GM12865 (cell line): Measurements from ENCODE around the gene GNAT3.
A peak's percentile ranks its signal among the peaks of the same experiment; 100 is the strongest.

Experiments used
- DNase-seq: peaks from one replicate; pipeline ENCODE4 v3.0.0; 2010; ENCODE audit warnings: low read depth
- H3K4me3 ChIP-seq: 2 replicates; pipeline ENCODE4 v1.5.1; 2011; ENCODE audit warnings: mild to moderate bottlenecking, low read depth, low read length, control low read depth
- TF ChIP-seq, protein P1 (sequence below): IDR thresholded peaks from 2 replicates; pipeline ENCODE4 v1.5.1; 2011; ENCODE audit warnings: low read length, control low read depth, low read depth, inconsistent platforms; ENCODE audit not compliant: insufficient read depth; ENCODE audit errors: missing control alignments

The GNAT3 gene

DNA sequence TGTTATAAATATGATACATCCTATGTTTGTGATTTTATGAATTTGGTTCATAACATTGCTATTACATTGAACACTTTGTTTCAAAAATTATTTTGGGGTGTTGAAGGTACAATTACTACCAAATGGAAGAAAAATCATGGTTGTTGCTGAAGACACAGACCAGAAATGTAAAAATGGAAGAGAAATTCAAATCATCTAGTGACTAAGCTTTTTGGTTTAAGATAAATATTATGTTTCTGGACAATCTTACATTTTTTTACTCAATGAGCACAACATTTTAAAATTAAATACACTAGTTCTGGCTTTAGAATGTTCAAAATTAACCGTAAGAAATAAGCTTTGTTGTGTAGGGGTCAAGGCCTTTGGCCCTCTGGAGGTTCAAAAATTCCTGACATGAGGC is 82.7 kb downstream of the GNAT3 start:
- no peak overlapping the region for H3K4me3 ChIP-seq
- TF ChIP-seq, protein P1, sequence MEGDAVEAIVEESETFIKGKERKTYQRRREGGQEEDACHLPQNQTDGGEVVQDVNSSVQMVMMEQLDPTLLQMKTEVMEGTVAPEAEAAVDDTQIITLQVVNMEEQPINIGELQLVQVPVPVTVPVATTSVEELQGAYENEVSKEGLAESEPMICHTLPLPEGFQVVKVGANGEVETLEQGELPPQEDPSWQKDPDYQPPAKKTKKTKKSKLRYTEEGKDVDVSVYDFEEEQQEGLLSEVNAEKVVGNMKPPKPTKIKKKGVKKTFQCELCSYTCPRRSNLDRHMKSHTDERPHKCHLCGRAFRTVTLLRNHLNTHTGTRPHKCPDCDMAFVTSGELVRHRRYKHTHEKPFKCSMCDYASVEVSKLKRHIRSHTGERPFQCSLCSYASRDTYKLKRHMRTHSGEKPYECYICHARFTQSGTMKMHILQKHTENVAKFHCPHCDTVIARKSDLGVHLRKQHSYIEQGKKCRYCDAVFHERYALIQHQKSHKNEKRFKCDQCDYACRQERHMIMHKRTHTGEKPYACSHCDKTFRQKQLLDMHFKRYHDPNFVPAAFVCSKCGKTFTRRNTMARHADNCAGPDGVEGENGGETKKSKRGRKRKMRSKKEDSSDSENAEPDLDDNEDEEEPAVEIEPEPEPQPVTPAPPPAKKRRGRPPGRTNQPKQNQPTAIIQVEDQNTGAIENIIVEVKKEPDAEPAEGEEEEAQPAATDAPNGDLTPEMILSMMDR, result no peak
- DNase-seq, result no peak

DNA sequence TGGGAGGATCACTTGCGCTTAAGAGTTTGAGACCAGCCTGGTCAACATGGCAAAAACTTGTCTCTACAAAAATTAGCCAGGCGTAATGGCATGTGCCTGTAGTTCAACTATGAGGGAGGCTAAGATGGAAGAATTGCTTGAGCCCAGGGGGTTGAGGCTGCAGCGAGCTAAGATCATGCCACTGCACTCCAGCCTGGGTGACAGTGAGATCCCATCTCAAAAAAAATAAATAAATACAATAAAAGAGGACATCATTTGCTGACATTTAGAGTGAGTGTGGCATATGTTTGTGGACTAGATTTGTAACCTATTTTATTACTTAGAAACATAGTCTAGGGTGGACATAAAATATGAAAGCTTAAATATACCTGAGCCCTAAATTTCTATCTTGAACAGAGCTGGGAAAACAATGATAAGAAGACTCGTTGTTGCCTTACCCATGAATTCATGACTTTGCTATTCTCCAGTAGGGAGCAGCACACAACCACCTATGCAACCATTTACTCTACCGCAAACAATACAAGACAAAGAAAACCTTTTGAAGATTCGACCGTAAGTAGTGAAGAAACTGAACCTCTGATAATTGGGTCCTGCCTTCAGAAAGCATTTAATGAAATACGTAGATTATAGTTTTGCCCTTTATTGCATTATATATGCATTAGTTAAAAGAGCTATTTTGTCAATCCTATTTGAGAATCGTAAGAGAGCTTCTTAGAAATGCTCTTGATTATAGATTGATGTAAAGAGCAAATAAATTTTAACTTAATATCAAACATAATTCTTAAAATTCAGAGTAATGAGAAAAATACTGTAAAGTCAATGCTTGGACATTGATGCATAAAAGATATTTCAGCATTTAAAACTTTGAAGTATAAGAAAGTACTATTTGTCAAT is 83.5 kb downstream of the GNAT3 start:
- peak; percentile 5 for DNase-seq
- no peak overlapping the region for H3K4me3 ChIP-seq
- TF ChIP-seq, protein P1, result peak; percentile 30

DNA sequence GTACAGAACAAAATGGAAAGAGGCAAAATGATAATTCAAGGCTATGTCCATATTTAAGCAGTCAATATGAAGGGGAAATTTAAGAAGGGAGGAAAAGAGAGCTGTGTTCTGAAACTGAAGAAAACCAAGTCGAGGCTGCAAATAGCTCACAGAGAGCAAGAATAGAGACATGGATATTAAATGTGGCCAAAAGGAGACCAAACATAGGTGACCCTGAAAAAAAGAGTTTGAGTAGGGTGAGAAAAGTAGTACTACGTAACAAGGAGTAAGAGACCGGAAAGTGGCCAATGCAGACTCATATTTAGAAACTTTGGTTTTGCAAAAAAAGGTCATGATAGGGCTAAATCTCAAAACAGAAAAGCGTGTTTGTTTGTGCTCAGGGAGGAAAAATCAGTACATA is 84.6 kb downstream of the GNAT3 start:
- TF ChIP-seq, protein P1, result no peak

DNA sequence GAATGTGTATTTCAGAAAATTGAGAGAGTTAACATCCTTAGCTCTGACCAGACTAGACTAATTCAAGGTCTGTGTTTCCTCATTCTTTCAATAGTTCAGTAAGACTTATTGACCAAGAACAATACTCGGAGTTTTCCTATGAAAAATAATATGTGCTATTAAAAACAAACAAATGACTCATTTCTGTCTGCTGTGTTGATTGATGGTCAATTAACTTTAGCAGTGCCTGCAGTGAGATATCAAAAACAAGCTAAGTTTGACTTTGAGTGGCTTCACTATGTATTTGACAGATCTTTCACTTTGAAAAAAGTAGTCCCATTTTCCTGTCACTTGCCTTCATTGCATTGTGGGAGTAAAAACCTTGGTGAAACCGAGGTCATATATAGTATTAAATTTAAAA is 91.0 kb downstream of the GNAT3 start:
- TF ChIP-seq, protein P1, result no peak
- DNase-seq, result no peak

More for the DNA sequence above, 84.6 kb downstream of the GNAT3 start:
- DNase-seq, result peak; percentile 1
- no peak overlapping the region for H3K4me3 ChIP-seq

DNA sequence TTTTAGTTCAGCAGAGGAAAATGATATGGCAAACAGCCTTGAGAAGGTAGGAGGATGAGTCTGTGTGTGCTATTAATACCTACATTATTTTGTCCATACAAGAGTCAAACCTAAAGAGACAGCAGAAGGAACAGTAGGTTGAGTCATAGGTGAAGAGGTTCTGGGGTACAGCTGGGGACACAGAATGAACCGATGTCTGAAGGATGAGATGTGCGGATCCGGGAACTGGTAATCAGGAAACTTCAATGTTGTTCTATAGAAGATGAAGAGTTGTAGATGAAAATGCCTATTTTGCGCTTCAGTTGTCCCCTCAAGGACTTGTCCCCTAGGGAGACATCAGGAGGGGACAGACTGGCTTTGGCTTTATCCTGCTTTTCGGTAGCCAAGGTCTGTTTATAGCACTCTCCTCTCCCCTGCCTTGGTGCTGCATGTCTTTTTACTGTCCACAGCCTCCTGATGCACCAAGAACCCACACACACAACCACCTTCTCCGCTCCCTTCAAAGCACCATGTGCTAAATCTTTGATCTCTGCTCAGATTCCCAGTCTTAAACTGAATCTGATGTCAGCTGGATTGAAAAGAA is 94.6 kb downstream of the GNAT3 start:
- TF ChIP-seq, protein P1, result no peak
- no peak overlapping the region for H3K4me3 ChIP-seq
- DNase-seq, result no peak

More for the DNA sequence above, 91.0 kb downstream of the GNAT3 start:
- H3K4me3 ChIP-seq, result no peak overlapping the region

DNA sequence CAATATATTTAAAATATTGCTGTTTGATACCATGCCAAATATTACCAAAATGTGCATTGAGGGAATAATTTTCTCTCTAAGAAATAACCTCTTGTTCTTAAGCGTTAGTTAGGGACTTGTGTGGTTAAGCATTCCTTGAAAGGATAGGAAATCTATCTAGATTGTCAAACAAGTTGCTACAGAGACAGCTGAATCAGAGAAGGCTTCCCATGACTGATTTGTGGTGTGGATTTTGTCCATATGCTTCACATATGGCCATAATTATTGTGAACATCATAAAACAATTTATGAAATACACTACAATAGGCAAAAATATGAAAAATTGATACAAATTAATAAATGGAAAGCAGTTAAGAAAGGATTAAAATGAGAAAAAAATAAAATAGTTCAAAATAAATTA is 96.3 kb downstream of the GNAT3 start:
- no peak overlapping the region for H3K4me3 ChIP-seq
- TF ChIP-seq, protein P1, result no peak
- no peak for DNase-seq
